Left kidney (tissue), 2 donors: ENCODE results near the gene TBC1D9B. TPM values are rescaled to one million over a fixed set of nuclear protein-coding genes. Genes with fewer than 3 reads are reported as not detected.
"Not testable (repeated sequence)": the region's sequence is repeated elsewhere in the genome, so short reads cannot be mapped to it uniquely, and the experiment has no call there.

ENCODE experiments used
- DNase-seq: peaks from one replicate; pipeline ENCODE4 v3.0.0-alpha.2; 2013
- polyA plus RNA-seq: library from polyadenylated mRNA; unstranded; fragments of 120-200 nt; gene quantifications from one replicate; pipeline ENCODE4 v1.2.1, GENCODE V29; 2013; ENCODE audit not compliant: insufficient read length

The TBC1D9B gene
- polyA plus RNA-seq, 1 donor = 108 TPM

DNA sequence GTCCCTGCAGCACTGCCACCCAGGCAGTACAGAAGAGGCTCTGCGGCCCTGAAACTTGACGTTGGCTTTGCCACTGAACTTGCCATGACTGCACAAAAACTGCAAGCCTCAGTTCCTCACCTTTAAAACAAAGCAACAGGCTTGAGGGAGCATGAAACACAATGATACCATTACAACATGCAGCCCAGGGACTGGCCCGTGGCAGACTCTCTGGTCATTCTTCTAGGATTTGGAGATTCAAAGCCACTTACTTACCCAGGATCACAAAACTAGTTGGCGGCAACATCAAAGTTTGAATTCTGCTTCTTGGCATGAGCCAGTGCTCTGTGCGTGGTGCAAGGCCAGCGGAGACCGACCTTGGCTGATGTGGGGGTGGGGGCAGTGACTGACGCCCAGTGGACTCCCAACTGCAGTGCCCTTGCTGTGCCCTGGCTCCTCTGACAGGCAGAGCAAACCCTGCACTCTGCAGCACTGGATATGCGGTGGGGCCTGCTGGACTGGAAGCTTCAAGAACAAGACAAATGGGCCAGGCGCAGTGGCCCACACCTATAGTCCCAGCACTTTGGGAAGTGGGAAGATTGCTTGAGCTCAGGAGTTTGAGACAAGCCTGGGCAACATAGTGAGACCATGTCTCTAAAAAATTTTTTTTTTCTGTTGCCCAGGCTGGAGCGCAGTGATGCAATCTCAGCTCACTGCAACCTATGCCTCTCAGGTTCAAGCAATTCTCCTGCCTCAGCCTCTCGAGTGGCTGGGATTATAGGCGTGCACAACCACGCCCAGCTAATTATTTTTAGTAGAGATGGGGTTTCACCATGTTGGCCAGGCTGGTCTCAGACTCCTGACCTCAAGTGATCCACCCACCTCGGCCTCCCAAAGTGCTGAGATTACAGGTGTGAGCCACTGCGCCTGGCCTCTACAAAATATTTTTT, 68.1 kb downstream of the TBC1D9B start:
- DNase-seq = no peak

GRCh38 chr5:179837076-179838011, 70.4 kb downstream of the TBC1D9B start:
- DNase-seq = no peak

GRCh38 chr5:179836225-179837019, 71.3 kb downstream of the TBC1D9B start:
- no peak for DNase-seq

DNA sequence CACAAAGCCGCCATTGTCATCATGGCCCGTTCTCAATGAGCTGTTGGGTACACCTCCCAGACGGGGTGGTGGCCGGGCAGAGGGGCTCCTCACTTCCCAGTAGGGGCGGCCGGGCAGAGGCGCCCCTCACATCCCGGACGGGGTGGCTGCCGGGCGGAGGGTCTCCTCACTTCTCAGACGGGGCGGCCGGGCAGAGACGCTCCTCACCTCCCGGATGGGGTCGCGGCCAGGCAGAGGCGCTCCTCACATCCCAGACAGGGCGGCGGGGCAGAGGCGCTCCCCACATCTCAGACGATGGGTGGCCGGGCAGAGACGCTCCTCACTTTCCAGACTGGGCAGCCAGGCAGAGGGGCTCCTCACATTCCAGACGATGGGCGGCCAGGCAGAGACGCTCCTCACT, 72.8 kb downstream of the TBC1D9B start:
- not testable (repeated sequence) for DNase-seq

GRCh38 chr5:179834120-179834519, 73.6 kb downstream of the TBC1D9B start:
- no peak for DNase-seq

- DNase-seq = no peak
These were observed 74.0 kb downstream of the TBC1D9B start for GRCh38 chr5:179833709-179834070.

DNA sequence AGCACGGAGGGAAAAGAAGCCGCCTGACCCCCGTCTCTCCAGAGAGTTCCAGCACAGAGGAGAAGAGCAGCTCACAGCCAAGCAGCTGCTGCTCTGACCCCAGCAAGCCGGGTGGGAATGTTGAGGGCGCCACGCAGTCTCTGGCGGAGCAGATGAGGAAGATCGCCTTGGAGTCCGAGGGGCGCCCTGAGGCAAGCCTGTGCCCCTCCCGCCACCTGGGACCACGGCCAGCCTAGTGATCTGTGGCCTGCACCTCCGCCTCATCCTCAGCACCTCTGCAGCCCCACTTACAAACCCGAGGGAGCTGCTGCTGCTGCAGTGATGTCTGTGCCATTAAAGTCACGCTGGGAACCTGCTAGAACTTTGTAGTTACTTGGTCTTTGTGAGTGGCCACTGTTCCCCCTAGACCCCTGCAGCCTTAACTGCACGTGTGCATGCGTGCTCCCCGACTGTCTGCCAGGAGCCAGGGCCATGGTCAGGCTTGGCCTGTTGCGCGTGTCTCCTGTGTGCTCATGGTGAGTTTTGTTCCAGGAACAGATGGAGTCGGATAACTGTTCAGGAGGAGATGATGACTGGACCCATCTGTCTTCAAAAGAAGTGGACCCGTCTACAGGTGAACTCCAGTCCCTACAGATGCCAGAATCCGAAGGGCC, 74.5 kb downstream of the TBC1D9B start:
- DNase-seq = no peak

DNA sequence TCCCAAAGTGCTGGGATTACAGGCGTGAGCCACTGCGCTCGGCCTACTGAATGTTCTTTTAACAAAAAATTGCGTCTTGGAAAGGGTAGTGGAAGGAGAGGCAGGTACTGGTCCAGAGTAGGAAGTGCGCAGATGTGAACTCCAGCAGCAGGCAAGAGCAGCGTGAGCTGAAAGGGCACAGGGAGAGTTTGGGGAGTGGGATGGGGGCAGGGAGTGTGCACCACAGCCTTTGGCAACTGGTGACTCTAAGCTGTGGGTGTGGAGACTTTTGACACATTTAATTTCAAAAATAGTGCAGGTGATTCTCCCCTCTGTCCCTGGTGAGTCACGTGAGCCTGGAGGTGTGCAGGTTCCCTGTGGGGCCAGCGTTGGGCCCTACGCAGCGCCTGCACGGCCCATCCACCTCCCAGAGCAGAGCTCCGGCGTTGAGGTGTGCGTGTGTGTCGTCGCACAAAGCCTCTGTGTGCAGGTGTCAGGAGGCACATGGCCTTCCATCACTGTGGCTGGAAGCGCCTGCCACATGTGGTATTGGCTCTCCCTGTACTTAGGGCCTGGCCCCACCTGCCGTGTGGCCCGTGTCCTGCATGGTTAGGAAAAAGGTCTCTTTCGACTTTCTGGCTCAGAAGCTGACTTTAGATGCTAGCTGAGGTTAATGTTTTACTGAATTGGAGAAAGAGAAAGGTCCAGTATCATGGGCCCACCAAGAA, 75.5 kb downstream of the TBC1D9B start:
- no peak for DNase-seq

GRCh38 chr5:179830818-179831468, 76.8 kb downstream of the TBC1D9B start:
- no peak for DNase-seq

DNA sequence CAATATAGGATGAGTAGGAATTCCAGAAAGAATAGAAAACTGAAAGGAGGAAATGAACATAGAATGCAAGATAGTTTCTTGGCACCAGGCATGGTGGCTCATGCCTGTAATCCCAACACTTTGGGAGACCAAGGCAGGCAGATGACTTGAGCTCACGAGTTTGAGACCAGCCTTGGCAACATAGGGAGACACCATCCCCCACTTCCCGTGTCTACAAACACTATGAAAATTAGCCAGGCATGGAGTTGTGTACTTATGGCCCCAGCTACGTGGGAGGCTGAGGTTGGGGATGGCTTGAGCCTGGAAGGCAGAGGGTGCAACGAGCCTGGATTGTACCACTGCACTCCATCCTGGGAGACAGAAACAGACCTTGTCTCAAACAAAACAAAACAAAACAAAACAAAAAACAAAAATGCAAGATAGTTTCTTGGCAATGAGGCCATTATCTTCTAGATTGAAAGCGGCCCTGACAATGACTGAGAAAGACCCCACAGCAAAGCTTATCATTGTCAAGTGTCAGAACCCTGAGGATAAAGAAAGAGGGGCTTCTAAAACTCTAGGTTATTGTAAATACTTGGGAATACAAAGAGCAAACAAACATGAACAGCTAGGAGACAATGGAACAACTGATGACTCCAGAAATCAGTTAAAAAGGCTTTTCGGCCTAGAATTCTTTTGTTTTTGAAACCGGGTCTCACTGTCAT, 77.8 kb downstream of the TBC1D9B start:
- no peak for DNase-seq

- no peak for DNase-seq
These were observed 78.8 kb downstream of the TBC1D9B start for GRCh38 chr5:179828756-179829421.

DNA sequence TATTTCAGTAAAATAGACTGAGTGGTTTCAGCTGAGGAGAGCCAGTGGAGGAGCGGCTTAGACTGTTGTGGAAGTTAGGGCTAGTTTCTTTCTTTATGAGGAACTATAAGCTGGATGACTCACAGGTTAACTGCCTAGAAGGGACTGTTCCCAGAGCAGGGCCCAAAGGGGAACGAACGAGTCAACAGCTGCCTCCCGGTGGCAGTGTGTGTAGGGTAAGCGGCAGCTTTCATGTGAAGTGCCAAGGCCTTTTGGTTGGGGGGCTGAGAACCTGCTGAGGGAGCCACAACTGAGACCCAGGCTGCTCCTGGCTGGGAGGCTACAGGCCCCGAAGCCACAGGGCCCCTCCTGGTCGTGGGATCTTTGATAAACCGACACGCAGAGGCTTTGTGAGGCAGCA, 80.0 kb downstream of the TBC1D9B start:
- DNase-seq = no peak

DNA sequence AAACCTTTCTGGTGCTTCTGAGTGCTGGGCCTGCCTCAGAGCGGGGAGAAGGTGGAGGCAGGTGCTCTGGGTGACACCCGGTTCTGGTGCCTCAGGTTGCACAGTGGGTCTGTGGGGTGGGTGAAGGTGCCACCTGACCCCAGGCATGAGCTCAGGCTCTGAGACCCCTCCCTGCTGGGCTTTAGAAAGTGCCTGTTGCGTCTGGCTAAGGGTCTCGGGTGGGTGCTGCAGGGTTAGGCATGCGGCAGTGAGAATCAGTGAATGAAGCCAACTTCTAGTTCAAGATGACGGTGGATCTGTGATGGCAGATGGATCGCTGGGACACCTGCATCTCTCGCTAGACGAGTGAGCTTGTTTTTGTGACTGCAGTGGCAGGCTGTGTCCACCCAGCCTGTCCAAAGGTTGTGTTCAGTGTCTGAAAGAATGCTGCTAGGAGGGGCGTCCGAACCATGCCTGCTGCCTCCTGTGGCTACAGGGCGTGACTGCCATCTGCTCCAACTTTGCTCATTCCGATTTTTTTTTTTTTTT, 82.0 kb downstream of the TBC1D9B start:
- no peak for DNase-seq

DNA sequence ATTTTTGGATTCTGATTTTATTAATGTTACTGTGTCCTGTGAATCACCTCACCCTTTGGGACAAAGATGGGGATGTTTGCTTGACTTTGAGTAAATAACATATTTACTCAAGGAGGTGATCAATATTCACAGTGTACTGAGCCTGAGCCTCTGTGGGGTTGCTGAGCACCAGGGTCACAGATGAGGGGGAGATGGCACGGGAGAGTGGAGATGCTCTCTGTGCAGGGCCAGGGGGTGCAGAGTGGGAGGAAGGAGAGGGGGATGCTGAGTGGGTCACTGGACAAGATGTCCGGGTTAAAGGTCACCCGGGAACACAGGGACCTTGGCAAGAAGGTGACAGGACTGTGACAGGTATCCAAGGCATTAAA, 83.0 kb downstream of the TBC1D9B start:
- no peak for DNase-seq

GRCh38 chr5:179823937-179824744, 83.6 kb downstream of the TBC1D9B start:
- no peak for DNase-seq

GRCh38 chr5:179822444-179822990, 85.2 kb downstream of the TBC1D9B start:
- no peak for DNase-seq

DNA sequence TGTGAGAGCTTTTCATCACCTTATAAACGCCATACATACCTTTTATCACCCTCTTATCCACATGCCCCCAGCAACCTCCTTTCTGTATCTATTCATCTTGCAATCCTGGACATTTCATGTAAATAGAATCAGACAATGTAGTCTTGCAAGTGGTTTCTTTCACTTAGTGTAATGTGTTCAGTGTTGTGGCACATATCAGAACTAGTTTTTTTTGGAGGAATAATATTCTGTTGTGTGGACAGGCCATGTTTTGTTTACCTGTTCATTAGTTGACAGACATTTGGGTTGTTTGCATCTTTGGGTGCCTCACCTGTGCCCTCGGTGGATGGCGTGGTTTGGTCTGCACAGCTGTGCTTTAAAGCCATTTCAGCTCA, 85.7 kb downstream of the TBC1D9B start:
- DNase-seq = no peak
